GM19438 (cell line): ENCODE data around the gene FRK.
A peak's percentile ranks its signal among the peaks of the same experiment; 100 is the strongest.

Source experiments
- ATAC-seq: cut with Tn5 transposase; IDR thresholded peaks from one replicate; pipeline ENCODE4 v1.9.1; 2021; ENCODE audit warnings: low read depth; ENCODE audit not compliant: unreplicated experiment

FRK gene

DNA sequence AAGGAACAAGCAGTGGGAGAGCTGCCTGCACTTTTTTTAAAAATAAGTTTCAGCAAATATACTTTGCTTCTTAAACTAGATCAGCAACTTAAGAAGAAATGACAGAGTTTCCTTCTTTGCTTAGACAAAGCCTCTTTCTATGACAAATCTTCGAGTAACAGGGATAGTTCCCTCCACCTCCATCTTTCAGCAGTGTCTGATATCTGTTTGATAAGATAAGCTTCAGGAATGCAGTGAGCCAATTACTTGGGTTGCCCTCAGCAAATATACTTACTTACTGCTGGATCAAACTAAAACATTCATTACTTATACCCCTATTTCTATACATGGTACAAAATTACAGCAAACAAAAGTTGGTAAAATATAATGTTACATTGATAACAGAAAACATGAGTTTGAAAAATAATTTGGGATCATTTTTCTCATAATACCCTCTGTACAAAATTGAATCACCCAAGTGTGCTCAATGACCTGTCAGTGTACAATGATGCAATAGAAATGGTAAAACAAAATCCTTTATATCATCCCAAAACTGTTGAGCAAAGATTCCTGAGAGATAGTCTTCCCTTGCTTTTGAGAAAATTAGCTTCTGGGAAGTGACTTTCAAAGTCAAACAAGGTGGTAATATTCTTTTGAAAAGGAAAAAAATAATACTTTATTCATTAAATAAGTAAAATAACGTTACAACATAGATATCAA lies 24.5 kb downstream of the FRK start:
- no peak for ATAC-seq

- no peak for ATAC-seq
Observed at GRCh38 chr6:116035616-116036015, 25.1 kb downstream of the FRK start.

GRCh38 chr6:116034327-116034726 lies 26.4 kb downstream of the FRK start:
- no peak for ATAC-seq

DNA sequence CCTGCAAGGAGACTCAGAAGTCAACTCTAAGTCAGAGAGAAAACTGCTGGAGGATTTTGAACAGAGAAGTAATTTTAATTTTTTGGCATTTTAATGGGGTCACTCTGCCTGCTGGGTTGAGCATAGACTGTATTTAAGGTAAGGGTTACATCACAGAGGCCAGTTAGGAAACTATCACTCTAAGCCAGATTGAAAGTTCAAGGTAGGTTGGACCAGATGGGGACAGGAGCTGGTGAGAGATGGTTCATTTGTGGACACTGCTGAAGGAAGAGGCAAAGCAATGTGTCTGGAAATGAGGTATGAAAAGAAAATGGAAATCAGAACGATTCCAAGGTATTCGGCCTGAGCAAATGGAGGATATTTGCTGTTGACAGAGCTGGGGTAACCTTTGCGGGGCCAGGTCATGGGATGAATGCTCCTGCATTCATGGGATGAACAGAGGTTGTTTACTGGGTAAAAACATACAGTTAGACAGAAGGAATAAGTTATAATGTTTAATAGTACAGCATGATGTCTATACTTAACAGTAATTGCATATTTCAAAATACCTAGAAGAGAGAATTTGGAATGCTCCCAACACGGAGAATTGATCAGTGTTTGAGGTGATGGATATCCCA lies 26.9 kb downstream of the FRK start:
- no peak for ATAC-seq

- no peak for ATAC-seq
Observed at GRCh38 chr6:116030770-116031169, 29.9 kb downstream of the FRK start.

DNA sequence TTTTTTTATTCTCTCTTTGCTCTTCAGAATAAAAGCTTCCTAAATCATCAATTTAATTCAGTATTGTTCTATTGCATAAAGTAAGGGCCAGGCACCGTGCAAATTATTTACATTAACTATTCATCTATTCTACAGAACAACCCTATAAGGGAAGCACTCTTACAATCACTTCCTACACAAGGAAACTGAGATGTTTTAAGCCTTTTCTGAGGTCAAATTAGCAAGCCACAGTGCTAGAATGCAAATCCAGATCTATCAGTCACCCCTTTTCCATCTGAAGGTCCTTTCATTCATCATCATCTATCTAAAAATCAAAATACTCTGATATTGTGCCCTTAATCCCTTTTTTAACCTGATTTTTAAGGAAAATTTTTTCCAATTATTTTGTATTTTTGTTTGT lies 31.2 kb downstream of the FRK start:
- ATAC-seq, result no peak

DNA sequence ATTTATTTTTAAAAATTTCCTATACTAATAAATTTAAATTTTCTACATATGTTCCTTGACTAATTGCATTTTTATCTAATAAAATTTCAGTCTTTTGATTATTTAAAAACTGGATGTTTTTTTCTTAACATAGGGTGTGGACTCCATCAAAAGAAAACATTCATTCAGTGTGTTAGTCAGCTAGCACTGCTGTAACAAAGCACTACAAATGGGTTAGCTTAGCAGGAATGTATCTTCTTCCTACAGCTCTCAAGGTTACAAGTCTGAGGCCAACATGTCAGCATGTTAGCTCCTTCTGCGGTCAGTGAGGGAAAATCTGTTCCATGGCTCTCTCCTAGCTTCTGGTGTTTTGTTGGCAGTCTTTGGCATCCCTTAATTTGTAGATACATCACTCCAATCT lies 32.5 kb downstream of the FRK start:
- no peak for ATAC-seq

DNA sequence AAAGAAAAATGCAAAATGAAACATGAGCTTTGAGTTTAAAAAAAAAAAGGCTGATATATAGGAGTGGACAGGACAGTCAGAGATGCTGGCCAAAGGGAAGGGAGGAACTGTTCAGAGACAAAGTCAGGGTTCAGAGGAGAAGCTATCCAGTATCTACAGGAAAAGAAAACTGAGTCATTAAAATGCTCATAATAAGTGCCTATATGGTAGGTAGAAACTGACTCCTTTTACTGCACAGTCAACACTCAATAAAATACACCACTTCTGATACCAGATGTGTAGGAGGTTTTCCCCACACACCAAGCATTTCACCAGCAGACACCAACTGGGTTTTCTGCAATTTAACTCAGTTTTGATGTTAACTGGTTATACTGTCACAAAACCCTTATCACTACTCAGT lies 32.9 kb downstream of the FRK start:
- ATAC-seq, result no peak

DNA sequence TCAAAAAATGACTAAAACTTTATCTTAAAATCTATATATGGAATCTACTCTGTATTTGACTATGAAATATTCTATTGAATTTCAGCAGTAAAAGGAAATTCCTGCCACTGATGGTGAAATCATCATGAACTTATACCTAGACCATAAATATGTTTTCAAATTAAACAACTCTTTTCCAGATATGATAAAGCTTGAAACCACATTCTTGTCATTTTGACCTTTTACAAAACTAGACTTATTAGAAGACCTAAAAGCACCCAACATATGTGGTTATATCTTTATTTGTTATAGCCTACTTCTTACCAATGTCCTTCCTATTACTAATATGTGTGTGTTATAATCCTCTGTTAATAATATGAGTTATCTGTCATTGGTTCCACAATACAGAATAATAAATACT lies 35.3 kb downstream of the FRK start:
- ATAC-seq, result no peak

DNA sequence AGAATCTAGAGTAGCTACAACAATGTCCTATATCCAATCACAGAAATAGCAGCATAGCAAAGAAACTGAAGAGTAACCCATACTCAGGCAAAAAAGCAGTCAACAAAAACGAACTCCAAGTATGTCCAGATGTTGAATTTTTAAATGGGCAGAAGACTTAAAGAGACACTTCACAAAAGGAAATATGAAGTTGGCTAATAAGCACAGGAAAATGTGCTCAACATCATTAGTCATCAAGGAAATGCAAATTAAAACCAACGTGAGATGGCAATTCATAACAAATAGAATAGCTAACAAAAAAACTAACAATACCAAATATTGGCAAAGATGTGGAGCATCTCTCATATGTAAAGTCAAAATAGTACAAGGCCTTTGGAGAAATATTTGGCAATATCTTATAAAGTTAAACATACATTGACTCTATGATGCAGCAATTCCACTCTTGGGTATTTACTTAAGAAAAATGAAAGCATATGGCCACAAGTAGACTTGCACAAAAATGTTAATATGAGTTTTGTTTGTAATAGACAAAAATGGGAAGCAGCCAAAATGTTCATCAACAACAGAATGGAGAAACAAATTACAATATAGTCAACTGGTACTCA lies 37.7 kb downstream of the FRK start:
- no peak for ATAC-seq

GRCh38 chr6:116020738-116021137 lies 40.0 kb downstream of the FRK start:
- ATAC-seq, result no peak

DNA sequence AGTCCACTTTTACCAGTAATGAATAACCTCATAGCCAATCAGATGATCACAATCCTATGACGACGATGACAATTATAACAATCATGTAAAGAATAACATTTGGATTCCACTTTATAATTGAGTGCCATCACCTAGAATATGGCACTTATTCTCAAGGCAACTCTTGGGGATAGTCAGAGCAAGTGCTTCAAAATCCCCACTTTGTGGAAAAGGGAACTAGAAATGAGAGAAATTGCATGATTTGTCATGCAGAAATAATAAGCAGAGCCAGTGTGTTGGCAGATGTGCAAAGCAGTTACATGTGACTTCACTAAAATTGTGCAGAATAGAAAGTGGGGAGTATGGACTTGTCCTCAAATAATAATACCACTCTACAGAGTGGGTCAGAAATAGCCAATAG lies 41.3 kb downstream of the FRK start:
- peak; percentile 76 for ATAC-seq

DNA sequence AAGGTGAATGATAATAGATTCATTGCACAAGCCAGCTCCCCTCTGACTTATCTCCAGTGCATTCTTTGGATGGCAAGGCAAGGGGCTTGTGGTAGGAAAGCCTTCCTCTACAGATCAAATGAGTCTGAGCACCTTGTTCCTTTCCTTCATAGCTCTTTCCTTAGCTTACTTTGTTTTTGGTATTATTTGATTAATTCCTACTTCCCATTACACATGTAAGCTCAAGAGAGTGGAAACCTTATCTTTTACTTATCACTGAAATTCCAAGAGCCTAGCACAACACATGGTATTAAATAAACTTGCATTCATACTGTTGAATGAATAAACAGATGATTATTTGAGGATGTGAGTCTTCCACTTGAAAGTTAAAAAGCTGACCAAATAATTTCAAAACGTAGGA lies 41.7 kb downstream of the FRK start:
- peak; percentile 2 for ATAC-seq

GRCh38 chr6:116017546-116018295 lies 43.0 kb downstream of the FRK start:
- no peak for ATAC-seq

DNA sequence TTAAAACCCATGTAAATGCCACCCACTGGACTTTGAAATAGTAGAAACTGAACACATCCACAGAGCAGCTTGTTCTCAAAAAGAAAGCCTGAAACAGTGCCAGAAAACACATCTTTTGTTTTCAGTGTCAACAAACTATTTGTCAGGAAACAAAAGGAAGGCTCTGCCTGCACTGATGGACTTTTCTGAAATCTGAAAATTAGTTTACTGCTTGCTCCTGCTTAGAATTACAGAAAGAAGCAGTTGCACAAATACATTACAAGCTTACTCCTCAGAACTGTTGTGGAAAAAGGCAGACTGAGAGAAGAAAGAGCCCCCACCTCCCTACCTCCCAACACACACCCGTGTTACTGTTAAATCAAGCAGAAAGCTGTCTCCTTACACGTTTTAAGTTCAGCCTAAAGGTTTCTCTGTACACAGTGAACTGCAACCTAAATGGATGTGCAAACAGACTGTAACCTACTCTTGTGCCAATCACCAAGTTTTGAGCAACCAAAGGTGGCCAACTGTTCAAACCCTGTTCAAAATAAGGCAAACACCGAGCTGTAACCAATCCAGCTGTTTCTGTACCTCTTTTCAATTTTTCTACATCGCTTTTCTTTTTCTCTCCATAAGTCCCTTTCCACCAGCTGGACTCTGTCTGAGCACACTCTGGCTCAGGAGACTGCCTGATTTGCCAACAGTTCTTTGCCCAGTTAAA lies 43.7 kb downstream of the FRK start:
- peak; percentile 34 for ATAC-seq

DNA sequence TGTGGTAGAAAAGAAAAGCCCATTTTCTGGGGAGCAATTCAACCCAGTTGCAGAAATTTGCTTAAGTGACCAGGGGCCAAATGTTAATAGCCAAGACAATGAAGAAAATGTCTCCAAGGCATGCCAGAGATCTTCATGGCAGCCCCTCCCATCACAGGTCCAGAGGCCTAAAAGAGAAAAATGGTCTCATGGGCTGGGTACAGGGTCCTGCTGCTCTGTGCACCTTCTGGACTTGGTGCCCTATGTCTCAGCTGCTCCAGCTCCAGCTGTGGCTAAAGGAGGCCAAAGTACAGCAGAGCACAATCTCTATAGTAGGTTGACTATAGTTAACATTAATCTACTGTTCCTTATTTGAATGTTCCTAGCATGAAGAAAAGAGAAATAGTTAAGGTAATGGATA lies 44.7 kb downstream of the FRK start:
- no peak for ATAC-seq

DNA sequence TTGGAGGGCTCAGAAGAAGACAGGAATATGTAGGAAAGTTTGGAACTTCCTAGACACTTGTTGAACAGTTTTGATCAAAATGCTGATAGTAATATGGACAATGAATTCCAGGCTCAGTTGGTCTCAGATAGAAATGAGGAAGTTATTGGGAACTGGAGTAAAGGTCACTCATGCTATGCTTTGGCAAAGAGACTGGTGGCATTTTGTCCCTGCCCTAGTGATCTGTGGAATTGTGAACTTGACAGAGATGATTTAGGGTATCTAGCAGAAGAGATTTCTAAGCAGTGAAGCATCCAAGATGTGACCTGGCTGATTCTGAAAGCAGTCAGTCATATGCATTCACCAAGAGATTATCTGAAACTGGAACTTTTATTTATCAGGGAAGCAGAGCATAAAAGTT lies 45.1 kb downstream of the FRK start:
- ATAC-seq, result no peak

DNA sequence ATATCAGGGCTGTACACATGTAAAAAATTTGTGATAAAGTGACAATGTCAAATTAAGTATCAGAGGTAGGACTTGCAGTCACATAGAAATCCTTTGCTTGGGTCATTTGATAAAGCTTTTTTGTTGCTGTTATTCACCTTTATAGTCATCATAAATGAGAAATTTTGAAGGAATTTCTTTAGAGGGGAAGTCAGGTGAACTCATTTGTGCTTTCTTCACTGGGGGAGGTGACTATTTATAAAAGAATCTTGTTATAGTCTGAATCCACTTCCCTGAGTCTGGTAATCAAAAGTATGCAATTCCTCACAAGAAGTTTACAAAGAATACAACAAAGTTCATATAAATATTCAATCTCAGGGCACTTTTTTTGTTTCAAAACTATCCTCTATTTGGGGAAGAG lies 47.7 kb downstream of the FRK start:
- ATAC-seq, result no peak

GRCh38 chr6:116012471-116012949 lies 48.2 kb downstream of the FRK start:
- no peak for ATAC-seq

- ATAC-seq, result no peak
Observed at GRCh38 chr6:116011520-116011919, 49.2 kb downstream of the FRK start.
